Measurements from ENCODE around the gene CENPQ.

CENPQ gene, protein sequence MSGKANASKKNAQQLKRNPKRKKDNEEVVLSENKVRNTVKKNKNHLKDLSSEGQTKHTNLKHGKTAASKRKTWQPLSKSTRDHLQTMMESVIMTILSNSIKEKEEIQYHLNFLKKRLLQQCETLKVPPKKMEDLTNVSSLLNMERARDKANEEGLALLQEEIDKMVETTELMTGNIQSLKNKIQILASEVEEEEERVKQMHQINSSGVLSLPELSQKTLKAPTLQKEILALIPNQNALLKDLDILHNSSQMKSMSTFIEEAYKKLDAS

DNA sequence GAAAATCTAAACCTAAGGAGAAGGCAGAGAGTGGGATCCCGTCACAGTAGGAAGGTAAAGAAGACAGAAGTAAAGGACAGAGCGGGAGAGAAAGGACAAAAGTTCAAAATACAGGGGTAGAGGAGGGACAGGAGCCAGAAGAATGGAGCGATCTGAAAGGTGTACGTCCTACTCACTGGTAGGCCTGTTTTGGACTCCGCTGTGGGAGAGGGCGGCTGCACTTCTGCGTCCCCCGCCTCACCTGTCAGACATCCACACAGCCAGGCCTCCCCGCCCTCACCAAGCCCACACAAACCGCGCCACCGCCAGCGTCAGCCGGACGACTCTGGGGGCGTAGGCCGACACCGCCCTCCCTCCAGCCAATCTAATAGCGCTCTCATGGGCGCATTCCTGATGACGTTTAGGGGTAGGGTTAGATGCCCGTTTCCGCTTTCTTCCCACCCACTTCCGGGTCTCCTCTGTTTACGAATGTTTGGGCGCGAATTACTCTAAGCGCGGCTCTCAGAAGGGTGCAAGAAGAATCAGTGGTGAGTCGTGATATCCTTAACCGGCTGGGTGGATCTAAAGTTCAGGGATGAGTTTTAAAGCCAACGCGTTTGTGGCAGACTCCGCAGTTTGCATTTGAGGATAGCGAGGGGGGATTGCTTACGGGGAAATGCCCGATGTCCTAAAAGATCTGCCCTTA lies at the start of gene CENPQ, which contains the start of gene MMUT:
Gene CENPQ, plus strand, starts transcription at position 444 of the 685 bp plus-strand sequence. CDS start 6,807 bp downstream, outside the sequence.
Gene MMUT, minus strand, starts transcription at position 327 of the 685 bp plus-strand sequence. CDS start 3,787 bp downstream, outside the sequence.
- Histone ChIP-seq H3K9me3 (ENCODE audit: control insufficient read depth, insufficient read depth, low read length) (no peaks in the 10 kb centered on the region), H3K4me1 (ENCODE audit: control insufficient read depth, low read length) (peaks cover 38% of the 10 kb centered on the region), H3K36me3 (ENCODE audit: control insufficient read depth, low read length) (peaks cover 43% of the 10 kb centered on the region), H3K4me2 (ENCODE audit: low read length) (peak within 1 kb of the TSS; percentile 87), H3K27ac (ENCODE audit: low read depth, low read length) (peak within 1 kb of the TSS; percentile 49), H3K9me2 (replicated peaks; ENCODE audit: control insufficient read depth, low read length) (no peaks in the 10 kb centered on the region), H3K79me2 (ENCODE audit: control insufficient read depth, low read length) (peaks cover 82% of the 10 kb centered on the region), H4K20me1 (ENCODE audit: control insufficient read depth, insufficient read depth, low read depth, low read length) (no peaks in the 10 kb centered on the region), H3K4me3 (ENCODE audit: low read length) (peak within 1 kb of the TSS; percentile 99), H3F3A (ENCODE audit: control insufficient read depth, insufficient read depth) (no peaks in the 10 kb centered on the region), H3K27me3 (ENCODE audit: control insufficient read depth, low read length) (no peaks in the 10 kb centered on the region)
- TF ChIP-seq EZH2phosphoT487 (IDR thresholded peaks at IDR 0.05; ENCODE audit: borderline replicate concordance, low read length) (no peak), CTCF (IDR thresholded peaks at IDR 0.05; ENCODE audit: low read depth, low read length, poor library complexity, severe bottlenecking) (no peak)

DNA sequence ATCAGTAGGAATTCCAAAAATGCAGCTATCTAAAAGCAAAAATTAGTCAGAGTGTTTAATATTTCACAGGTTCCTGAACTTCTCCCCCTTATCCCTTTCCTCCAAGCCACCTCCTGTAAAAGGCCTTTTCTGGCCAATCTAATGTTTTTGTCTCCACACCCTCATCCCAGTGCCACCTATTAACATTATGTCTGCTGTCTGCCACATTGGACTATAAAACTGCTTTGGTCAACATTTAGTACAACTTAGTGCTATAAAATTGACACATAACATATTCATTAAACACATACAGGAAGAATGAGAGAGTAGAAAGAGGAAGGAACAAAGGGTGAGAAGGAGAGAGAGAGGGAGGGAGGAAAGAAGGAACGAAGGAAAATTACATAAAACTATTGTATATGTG lies 47.8 kb upstream of the CENPQ start:
- TF ChIP-seq CTCF (IDR thresholded peaks at IDR 0.05; ENCODE audit: low read depth, low read length, poor library complexity, severe bottlenecking) (no peak), EZH2phosphoT487 (IDR thresholded peaks at IDR 0.05; ENCODE audit: borderline replicate concordance, low read length) (no peak)
- H4K20me1 ChIP-seq (ENCODE audit: control insufficient read depth, insufficient read depth, low read depth, low read length): no peaks in the 10 kb centered on the region
- no peaks in the 10 kb centered on the region for H3K9me3 ChIP-seq (ENCODE audit: control insufficient read depth, insufficient read depth, low read length)
- H3K4me1 ChIP-seq (ENCODE audit: control insufficient read depth, low read length): no peaks in the 10 kb centered on the region
- no peaks in the 10 kb centered on the region for H3F3A ChIP-seq (ENCODE audit: control insufficient read depth, insufficient read depth)
- H3K27ac ChIP-seq (ENCODE audit: low read depth, low read length): no peak overlapping the region
- no peaks in the 10 kb centered on the region for H3K27me3 ChIP-seq (ENCODE audit: control insufficient read depth, low read length)
- no peaks in the 10 kb centered on the region for H3K36me3 ChIP-seq (ENCODE audit: control insufficient read depth, low read length)
- no peaks in the 10 kb centered on the region for H3K9me2 ChIP-seq (replicated peaks; ENCODE audit: control insufficient read depth, low read length)
- no peak overlapping the region for H3K4me3 ChIP-seq (ENCODE audit: low read length)
- H3K4me2 ChIP-seq (ENCODE audit: low read length): no peak overlapping the region
- H3K79me2 ChIP-seq (ENCODE audit: control insufficient read depth, low read length): no peaks in the 10 kb centered on the region

DNA sequence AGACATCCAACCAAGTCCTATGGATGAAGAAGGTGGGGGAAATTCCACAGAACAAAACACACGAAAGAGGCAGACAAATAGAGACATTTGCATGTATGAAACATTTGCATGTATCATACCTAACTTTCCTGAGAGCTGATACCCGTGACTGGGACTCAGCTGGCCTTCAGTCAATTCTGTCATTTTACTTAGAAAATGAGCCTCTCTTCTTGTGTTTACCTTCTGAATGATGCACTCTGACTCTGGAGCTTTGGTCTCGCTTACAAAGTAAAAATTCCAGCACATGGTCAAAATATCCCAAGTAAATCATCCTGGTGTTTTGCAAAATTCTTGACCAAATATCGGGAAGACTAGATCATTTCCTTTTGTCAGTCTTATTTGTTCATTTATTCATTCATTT lies 47.0 kb upstream of the CENPQ start:
- no peaks in the 10 kb centered on the region for H3K9me3 ChIP-seq (ENCODE audit: control insufficient read depth, insufficient read depth, low read length)
- H3K27me3 ChIP-seq (ENCODE audit: control insufficient read depth, low read length): 0 out of 2 replicates have a peak, but pooled peaks cover 3% of the 10 kb centered on the region
- no peaks in the 10 kb centered on the region for H4K20me1 ChIP-seq (ENCODE audit: control insufficient read depth, insufficient read depth, low read depth, low read length)
- H3K4me1 ChIP-seq (ENCODE audit: control insufficient read depth, low read length): no peaks in the 10 kb centered on the region
- H3K27ac ChIP-seq (ENCODE audit: low read depth, low read length): no peak overlapping the region
- H3K36me3 ChIP-seq (ENCODE audit: control insufficient read depth, low read length): no peaks in the 10 kb centered on the region
- no peak overlapping the region for H3K4me3 ChIP-seq (ENCODE audit: low read length)
- H3K4me2 ChIP-seq (ENCODE audit: low read length): no peak overlapping the region
- no peaks in the 10 kb centered on the region for H3K79me2 ChIP-seq (ENCODE audit: control insufficient read depth, low read length)
- no peak for TF ChIP-seq CTCF (IDR thresholded peaks at IDR 0.05; ENCODE audit: low read depth, low read length, poor library complexity, severe bottlenecking)
- no peaks in the 10 kb centered on the region for H3F3A ChIP-seq (ENCODE audit: control insufficient read depth, insufficient read depth)
- no peaks in the 10 kb centered on the region for H3K9me2 ChIP-seq (replicated peaks; ENCODE audit: control insufficient read depth, low read length)

All from DOHH2 (cell line).